GM18502 (cell line): ENCODE results near the gene PAIP1.
"Not testable (repeated sequence)": the region's sequence is repeated elsewhere in the genome, so short reads cannot be mapped to it uniquely, and the experiment has no call there.

Experiments
- ATAC-seq: cut with Tn5 transposase; IDR thresholded peaks from one replicate; pipeline ENCODE4 v1.9.1; 2021; ENCODE audit warnings: mild to moderate bottlenecking; ENCODE audit not compliant: unreplicated experiment, poor library complexity

PAIP1 gene

GRCh38 chr5:43572357-43572756, 15.5 kb upstream of the PAIP1 start:
- no peak for ATAC-seq

- ATAC-seq = no peak
Measured at GRCh38 chr5:43571237-43571636, 14.4 kb upstream of the PAIP1 start.

DNA sequence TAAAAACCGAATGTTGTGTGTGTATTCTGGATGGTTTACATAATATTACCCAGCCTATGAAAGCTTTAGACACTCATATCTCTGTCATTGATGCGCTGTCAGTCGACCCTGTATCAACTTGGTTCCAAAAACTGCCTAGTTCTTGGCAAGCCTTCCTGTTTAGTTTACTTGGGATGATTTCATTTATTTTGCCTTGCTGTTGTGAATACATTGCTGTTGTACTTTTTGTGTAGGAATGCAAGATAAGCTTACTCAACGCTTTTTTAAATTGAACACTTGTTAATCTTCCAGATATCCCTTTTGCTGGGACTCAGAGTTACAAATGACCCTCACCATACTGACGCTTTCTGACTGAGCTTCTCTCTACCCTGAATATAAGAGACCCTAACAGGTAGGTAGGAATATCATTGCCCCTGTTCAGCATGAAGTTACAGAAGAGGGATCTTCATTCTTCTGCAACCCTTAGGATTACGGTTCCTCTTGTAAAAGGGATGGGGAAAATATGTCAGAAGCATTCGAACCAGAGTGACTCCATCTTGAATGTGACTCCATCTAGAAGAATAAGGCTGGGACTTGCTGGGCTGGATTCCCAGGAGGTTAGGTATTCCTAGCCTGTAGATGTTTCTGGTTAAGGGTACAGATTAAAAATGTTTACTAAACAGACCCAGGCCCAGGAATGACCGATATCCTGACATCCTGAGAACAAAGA, 13.7 kb upstream of the PAIP1 start:
- no peak for ATAC-seq

- no peak for ATAC-seq
Measured at GRCh38 chr5:43569236-43569746, 12.4 kb upstream of the PAIP1 start.

- peak; percentile 52 for ATAC-seq
Measured at GRCh38 chr5:43567967-43568366, 11.1 kb upstream of the PAIP1 start.

DNA sequence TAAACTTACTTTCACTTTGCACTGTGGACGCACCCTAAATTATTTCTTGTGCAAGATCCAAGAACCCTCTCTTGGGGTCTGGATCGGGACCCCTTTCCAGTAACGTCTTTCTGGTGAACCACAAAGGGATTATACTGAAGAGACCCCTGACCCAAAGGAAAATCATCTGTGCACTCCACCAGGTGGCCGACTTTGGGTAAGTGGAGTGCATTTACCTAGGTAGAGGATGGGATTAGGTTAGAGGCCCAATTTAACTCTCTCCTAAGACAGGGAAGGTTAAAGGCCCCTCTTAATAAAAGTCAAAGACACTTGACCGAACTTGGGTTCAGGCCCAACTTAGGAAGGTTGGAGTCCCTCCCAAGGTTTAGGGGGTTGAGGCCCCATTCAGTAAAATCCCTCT, 8.2 kb upstream of the PAIP1 start:
- ATAC-seq = no peak

DNA sequence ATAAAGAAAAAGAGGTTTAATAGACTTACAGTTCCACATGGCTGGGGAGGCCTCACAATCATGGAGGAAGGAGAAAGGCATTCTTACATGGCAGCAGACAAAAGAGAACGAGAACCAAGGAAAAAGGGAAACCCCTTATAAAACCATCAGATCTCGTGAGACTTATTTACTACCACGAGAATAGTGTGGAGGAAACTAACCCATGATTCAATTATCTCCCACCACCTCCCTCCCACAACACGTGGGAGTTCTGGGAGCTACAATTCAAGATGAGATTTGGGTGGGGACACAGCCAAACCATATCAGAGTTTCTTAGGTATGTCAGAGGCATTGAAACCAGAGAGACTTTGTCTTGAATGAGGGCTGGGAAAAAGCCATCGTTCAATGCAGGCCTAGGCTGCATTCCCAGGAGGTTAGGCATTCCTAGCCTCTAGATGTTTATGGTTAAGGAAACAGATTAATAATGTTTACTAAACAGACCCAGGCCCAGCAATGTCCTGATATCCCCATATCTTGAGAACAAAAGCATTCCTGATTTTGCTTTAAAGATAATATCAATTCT, 7.5 kb upstream of the PAIP1 start:
- ATAC-seq = no peak

DNA sequence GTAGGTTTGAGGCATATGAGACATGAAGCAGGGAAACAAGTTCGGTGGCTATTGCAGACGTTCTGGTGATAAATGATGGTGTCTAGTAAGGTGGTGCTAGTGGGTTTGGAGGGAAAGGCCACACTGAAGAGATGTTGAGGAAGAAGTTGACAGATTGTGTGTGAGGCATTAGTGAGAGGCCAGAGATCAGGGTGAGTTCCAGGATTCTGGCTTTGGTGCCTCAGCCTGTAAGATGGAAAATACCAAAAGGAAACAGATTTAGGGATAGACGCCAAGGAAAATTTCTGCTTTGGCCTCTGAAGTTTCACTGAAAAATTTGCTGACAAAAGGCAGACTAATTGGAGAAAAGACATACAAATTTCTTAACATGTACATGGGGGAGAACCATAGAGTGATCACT, 6.4 kb upstream of the PAIP1 start:
- no peak for ATAC-seq

GRCh38 chr5:43561356-43561755, 4.5 kb upstream of the PAIP1 start:
- no peak for ATAC-seq

- ATAC-seq = no peak
Measured at GRCh38 chr5:43560128-43560527, 3.3 kb upstream of the PAIP1 start.

DNA sequence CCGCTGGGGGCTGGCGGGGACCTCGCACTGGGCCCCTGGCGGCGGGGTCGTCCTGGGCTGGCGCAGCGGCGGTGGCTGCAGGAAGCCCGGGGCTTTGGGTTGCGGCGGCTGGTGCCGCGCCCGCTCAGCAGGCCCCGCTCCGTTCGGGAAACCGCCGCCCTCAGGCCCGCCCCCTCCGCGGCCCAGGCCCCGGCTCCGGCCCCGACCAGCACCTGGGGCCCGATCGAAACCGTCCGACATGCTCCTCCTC, 345 bp downstream of the PAIP1 start:
- ATAC-seq = peak; percentile 88

- ATAC-seq = peak; percentile 39
Measured at GRCh38 chr5:43555895-43556606, 826 bp downstream of the PAIP1 start.

- no peak for ATAC-seq
Measured at GRCh38 chr5:43554497-43554896, 2.4 kb downstream of the PAIP1 start.

GRCh38 chr5:43553381-43553780, 3.5 kb downstream of the PAIP1 start:
- no peak for ATAC-seq

GRCh38 chr5:43551731-43552130, 5.1 kb downstream of the PAIP1 start:
- ATAC-seq = no peak

GRCh38 chr5:43549272-43549671, 7.6 kb downstream of the PAIP1 start:
- not testable (repeated sequence) for ATAC-seq

DNA sequence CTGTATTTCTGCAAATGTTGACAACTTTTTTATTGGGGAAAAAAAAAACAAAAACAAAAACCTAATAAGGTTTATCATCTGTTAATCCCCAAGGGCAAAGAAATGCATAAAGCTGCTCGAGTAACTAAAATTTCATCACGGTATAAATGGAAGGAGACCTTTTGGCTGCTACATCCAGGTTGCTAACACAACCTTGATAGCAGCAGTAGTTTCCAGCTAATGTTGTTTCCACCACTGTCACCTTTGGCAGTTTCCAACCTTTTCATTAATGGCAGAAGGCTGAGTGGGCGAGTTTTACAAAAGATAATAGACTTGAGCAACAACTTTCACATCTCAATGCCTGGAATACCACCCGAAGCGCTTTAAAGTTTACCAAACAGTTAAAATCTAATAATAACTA, 8.5 kb downstream of the PAIP1 start:
- no peak for ATAC-seq

DNA sequence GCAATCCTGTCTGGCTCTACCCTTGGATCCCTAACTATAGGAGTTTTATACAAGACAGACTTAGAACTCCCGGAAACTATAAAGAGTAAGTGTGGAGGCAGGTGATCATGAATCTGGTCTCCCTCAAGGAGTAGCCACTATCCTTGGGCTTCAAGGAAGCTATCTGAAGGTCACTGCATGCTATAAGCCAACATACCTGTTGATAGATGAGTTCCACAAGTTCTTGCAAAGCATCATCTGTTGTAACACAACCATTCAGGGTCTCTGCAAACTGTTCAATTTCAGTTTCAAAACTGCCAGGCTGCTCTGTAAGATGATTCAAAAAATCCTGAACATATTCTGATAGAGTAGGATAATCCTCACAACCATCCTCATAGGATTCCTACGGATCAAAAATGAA, 9.3 kb downstream of the PAIP1 start:
- ATAC-seq = no peak

DNA sequence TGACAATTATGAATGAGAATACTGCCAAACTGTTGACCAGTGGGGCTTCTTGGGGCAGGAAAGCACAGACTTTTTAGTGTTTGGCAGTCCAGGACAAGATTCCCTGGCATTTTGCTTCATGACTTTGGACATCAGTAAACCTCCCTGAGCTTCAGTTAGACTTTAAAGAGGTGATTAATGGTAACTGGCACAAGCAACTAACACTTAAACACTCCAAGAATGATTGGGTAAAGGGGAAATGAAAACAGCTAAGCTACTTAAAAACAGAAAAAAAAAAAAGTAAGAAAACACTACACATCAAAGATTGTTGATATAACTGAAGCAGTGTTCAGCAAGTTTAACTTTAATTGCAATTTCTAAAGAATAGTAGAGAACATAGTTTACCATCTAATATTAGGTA, 13.4 kb downstream of the PAIP1 start:
- ATAC-seq = no peak

- ATAC-seq = no peak
Measured at GRCh38 chr5:43540746-43541145, 16.1 kb downstream of the PAIP1 start.

DNA sequence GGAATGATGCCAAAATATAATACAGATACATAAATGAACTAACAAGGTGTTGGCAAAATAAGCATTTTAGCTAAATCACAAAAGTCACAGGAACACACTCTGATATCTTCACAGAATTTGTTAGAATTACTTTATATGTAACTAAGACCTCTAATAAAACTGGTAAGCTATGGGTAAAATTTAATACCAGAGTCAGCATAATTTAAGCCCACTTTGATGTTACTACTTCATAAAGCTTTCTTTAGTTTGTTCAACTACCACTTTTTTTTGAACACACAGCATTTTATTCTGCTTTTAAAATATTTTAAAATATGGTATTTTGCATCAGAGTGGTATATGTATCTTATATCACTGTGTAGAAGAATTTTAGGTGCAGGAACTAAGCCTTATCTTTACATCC, 19.9 kb downstream of the PAIP1 start:
- no peak for ATAC-seq

- no peak for ATAC-seq
Measured at GRCh38 chr5:43533646-43534045, 23.2 kb downstream of the PAIP1 start.
